ELR (cell line): Measurements from ENCODE around the gene WIZ.

Experiments used
- DNase-seq: peaks from one replicate; pipeline ENCODE4 v3.0.0-alpha.2; 2015; ENCODE audit warnings: low read depth

WIZ gene

DNA sequence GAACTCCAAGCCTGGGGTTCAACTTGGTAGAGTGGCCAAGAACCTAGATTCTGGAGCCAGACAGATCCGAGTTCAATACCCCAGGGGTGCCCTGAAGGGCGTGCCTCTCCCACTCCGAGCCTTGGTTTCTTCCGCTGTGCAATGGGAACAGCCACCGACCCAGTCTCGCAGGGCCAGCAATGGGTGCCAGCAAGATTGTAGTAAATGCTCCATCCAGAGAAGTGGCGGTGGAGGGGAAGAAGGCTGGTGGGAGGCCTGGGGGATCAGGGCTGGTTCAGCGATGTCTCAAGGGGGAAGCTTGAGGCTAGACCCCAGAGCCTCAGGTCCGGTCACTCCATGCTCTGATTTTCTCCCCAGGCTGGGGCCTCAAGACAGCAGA lies 4.5 kb downstream of the WIZ start:
- DNase-seq, result no peak

- no peak for DNase-seq
These were observed 5.1 kb downstream of the WIZ start for GRCh38 chr19:15444505-15445226.

GRCh38 chr19:15443838-15444237 lies 5.9 kb downstream of the WIZ start:
- DNase-seq, result no peak

DNA sequence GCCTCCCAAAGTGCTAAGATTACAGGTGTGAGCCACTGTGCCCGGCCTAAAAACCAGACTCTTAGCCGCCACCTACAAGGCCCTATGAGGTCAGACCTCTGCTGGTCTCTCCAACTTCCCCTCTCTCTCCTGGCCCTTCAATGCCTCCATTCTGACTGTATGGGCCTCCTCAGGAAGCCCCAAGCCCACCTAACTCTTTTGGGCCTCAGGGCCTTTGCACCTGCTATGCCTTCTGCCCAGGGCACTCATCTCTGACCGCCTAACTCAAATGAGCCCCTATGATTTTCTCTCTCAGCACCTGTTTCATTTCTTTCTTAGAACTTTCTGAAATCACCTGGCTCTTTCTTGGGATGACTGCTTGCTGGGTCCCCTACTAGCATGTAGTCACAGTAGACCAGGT lies 6.4 kb downstream of the WIZ start:
- DNase-seq, result no peak

DNA sequence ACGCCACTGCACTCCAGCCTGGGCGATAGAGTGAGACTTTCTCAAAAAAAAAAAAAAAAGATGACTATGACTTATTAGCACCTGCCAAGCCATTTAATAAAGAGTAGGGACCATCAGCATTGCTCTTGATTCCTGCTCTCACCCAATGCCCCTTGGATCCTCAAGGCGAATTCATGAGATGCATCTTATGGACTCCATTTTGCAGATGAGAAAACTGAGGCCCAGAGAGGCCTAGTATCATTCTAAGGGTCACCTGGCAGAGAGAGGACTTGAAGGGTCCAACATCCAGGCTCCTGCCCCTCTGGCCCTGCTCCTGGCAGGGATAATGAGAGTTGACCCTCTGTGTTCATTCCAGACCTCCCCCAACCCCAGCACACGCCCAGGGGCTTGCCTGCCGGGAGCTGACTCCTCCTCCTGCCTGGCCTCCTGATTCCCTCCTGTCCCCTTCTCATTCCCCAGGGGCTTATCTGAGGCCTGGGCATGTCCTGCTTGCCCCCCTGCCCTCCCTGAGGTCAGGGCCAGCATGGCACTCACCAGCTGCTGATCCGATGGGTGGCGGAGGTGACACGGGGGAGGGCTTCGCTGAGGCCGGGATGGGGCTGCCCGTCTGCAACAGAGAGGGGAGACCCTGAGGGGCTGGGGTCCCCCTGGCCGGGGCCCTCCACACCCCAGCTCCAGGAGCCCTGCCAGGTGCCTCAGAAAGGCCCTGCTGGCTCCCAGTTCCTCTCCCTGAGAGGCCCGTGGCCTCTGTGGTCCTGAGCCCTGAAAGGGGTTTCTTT lies 7.4 kb downstream of the WIZ start:
- DNase-seq, result no peak

DNA sequence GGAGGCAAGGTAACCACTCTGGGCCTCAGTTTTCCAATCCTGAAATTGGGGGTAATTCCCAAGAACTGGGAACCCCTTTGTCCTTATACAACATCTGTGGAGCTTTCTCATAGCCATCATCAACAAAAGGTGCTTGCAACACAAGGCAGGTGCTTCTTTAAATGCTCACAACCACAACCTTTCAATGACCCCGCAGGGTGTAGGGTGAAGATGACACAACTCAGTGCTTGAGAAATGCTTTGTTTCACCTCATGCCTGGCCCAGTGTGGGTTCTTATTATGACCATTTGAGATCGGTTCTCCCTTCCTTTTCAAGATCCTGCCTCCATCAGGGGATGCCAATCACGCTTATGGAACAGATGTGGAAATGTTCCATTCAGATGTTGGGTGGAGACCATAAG lies 8.4 kb downstream of the WIZ start:
- DNase-seq, result no peak

GRCh38 chr19:15439821-15440641 lies 9.7 kb downstream of the WIZ start:
- DNase-seq, result no peak

GRCh38 chr19:15439078-15439799 lies 10.5 kb downstream of the WIZ start:
- DNase-seq, result no peak

DNA sequence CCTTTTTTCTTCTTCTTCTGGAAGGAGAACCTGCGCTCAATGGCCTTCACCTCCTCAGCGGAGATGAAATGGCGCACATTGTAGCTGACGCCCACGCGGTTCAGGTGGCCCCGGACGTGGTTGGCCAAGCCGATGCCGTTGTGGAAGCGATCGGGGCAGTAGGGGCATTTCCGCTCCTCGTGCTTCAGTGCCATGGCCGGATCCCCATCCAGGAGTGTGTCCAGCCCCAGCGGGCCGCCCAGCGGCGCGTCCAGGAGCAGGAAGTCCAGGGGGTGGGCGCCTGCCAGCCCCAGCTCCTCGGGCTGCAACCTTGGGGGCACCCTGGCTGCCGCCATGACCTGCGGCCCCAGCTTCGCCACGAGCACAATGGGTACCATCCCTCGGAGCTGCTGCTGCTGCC lies 11.2 kb downstream of the WIZ start:
- no peak for DNase-seq

- DNase-seq, result no peak
These were observed 11.6 kb downstream of the WIZ start for GRCh38 chr19:15438124-15438496.

DNA sequence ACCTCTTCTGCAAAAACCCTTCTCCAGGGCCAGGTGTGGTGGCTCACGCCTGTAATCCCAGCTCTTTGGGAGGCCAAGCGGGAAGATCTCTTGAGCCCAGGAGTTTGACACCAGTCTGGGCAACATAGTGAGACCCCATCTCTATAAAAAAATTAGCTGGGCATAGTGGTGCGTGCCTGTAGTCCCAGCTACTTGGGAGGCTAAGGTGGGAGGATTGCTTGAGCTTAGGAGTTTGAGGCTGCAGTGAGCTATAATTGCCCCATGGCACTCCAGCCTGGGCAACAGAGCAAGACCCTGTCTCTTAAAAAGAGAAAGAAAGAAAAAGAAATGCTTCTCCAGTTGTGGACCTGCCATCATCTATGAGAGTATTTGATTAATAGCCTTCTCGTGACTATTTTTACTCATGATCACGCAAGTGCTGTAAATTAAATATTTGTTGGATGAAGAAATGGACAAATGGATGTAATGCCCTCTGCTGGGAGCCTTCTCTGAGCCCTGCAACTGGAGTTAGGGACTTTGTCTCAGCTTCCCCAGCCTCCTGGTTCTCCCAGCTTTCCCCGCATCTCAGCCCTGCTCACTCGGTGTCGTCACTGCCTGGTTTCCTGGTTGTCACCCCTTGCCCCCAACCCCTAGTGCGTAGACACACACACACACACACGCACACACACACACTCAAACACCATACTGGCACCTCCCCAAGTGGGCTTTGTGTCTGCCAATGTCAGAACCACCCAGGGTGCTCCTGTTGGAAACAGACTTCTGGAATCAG lies 12.2 kb downstream of the WIZ start:
- peak; percentile 31 for DNase-seq

DNA sequence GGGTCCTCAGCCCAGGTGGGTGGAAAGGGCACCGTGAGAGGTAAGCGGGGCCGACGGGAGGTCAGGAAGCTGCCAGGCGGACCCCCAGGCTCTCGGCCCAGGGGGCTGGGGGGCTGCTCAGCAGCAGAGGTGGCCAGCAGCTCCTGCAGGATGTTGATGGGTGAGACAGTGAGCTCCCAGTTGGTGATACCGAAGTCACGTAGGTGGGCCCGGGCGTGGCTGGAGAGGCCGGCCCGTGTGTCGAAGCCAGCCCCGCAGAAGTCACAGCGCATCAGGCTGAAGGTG lies 13.0 kb downstream of the WIZ start:
- no peak for DNase-seq

DNA sequence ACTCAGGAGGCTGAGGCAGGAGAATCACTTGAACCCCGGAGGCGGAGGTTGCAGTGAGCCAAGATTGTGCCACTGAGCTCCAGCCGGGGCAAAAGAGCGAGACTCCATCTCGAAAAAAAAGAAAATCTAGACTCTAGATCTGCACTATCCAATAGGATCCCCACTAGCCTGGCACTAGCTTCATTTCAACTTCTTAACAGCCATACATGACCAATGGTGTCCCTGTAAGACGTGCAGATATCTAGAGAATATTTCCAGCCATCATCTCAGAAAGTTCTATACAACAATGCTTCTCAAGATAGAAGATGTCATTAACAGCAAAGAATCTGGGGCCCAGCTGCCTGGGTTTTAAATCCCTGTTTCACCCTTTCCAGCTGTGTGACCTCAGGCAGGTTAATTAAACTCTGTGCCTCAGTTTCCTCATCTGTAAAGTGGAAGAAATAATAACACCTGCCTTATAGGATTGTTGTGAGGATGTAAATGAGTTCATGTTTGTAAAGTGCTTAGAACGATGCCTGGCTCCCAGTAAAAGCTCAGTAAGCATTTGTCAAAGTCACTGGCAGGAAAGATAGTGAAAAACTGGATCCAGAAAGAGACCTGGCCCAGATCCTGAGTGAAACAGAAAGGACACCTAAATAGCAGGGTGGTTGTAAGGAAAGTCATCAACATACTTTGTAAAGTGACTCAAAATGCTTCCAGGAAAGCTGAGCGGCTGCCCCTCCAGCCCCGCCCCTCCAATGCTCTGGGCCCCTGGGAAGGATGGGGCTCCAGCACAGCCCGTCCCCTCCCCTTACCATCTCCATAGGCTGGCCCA lies 13.5 kb downstream of the WIZ start:
- no peak for DNase-seq

DNA sequence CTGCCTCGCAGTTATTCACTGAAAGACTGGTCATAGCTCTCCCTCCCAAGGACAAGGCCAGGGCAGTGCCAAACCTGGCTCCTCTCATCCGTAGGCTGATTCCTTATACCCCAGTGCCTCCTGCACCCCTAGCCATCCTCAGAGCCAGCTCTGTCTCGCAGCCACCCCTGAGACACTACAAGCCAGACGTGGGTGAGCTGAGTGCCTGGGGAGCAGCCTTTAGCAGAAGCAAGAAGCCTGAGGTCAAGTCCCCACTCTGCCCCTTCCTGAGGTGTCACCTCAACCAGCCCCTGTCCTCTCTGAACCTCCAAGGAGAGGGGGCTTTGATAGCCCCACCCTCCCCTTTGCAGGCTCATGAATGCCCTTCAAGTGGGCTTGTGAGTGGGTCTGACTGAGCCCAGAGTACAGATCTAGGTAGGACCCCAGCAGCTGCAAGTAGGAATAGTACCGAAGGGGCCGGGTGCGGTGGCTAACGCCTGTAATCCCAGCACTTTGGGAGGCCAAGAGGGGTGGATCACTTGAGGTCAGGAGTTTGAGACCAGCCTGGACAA lies 16.2 kb downstream of the WIZ start:
- DNase-seq, result no peak

GRCh38 chr19:15432629-15433518 lies 16.9 kb downstream of the WIZ start:
- peak; percentile 92 for DNase-seq

DNA sequence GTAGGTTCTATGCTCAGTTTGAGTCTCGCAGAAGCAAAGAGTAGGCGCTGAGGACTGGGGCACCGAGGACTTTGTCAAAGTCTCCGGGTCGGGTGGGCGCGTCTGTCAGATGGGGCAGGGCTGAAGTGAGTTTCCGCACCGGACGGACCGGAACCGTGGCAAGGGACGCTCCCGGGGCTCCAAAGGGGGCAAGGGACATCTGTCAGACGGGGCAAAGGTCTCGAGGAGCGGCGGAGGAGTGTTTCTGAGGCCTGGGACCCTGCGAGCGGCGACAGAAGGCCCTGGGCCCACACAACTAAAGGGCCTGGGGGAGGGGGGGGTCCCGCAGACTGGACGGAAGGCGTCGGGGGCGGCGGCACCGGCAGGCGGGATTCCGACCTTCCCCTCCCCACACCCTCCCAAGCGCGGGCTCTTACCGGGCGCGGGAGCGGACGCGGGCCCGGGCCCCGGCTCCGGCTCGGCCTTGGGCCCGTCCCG lies 17.7 kb downstream of the WIZ start:
- DNase-seq, result peak; percentile 34

GRCh38 chr19:15431396-15432017 lies 18.2 kb downstream of the WIZ start:
- DNase-seq, result no peak

GRCh38 chr19:15430526-15431120 lies 19.1 kb downstream of the WIZ start:
- DNase-seq, result no peak
